ENCODE data around the gene ZNF668. TPM values are rescaled to one million over a fixed set of nuclear protein-coding genes. Genes with fewer than 3 reads are reported as not detected.
A peak's percentile ranks its signal among the peaks of the same experiment; 100 is the strongest.

The ZNF668 gene
- total RNA-seq (10 to 100 TPM; 17.2 to 20.2 TPM), polyA plus RNA-seq (ENCODE audit: insufficient read depth, low read depth, low replicate concordance) (10.1 TPM)
- long read RNA-seq, donor 1, partial matches to known transcripts, result 0 of 2 reads
- long read RNA-seq, donor 1, other reads (novel, unspliced or antisense), result 0 of 2 reads
- long read RNA-seq, donor 2, partial matches to known transcripts, result 0 of 10 reads
- long read RNA-seq, donor 2, other reads (novel, unspliced or antisense), result 6 of 10 reads

- Histone ChIP-seq H3K27ac (peak within 1 kb of the TSS; percentile 90 to 94), H3K9me3 (no peaks in the 10 kb centered on the region), H3K4me3 (peak within 1 kb of the TSS; percentile 98 to 99), H3K36me3 (ENCODE audit: low read depth, missing control alignments) (no peaks in the 10 kb centered on the region), H3K4me1 (peaks cover 16% of the 10 kb centered on the region), H3K27me3 (no peaks in the 10 kb centered on the region)
- no peak for TF ChIP-seq CTCF (IDR thresholded peaks at IDR 0.05)
- TF ChIP-seq POLR2A (IDR thresholded peaks at IDR 0.05), result no peak
- intact Hi-C loops (cut with DNase I; ENCODE audit: low total_unique reads), result no loop called here
- DNase-seq, result peak; percentile 100
- 0 to 1% methylated on average over 47 to 48 of the region's 48 CpGs for WGBS, 2 donors
Measured at GRCh38 chr16:31073970-31074813, at the start of gene ZNF668, which contains the start of gene ZNF646. Gene ZNF668 (minus strand): TSS chr16:31074240. CDS start chr16:31064459, 9,781 bp downstream. Gene ZNF646 (plus strand): TSS chr16:31074422. CDS start chr16:31076325, 1,903 bp downstream.

GRCh38 chr16:31120129-31120528 is 46.1 kb upstream of the ZNF668 start:
- Histone ChIP-seq H3K4me3 (no peak overlapping the region), H3K27me3 (no peaks in the 10 kb centered on the region), H3K36me3 (ENCODE audit: low read depth, missing control alignments) (no peaks in the 10 kb centered on the region), H3K27ac (peak overlapping the region; percentile 94 to 98), H3K9me3 (no peaks in the 10 kb centered on the region), H3K4me1 (peaks cover 25% of the 10 kb centered on the region)
- intact Hi-C loops (cut with DNase I; ENCODE audit: low total_unique reads), result no loop called here
- no peak for DNase-seq
- TF ChIP-seq CTCF (IDR thresholded peaks at IDR 0.05) (no peak), POLR2A (IDR thresholded peaks at IDR 0.05) (no peak)
- WGBS, 2 donors, result 91 to 97% methylated on average over 16 of the region's 16 CpGs

- Histone ChIP-seq H3K36me3 (ENCODE audit: low read depth, missing control alignments) (no peaks in the 10 kb centered on the region), H3K9me3 (no peaks in the 10 kb centered on the region), H3K4me3 (peak overlapping the region; percentile 78 to 86), H3K27ac (peak overlapping the region; percentile 94 to 98), H3K4me1 (peaks cover 30% of the 10 kb centered on the region), H3K27me3 (no peaks in the 10 kb centered on the region)
- WGBS, 2 donors, result 25 to 28% methylated on average over 9 of the region's 9 CpGs
- intact Hi-C loops (cut with DNase I; ENCODE audit: low total_unique reads), result no loop called here
- TF ChIP-seq POLR2A (IDR thresholded peaks at IDR 0.05) (no peak), CTCF (IDR thresholded peaks at IDR 0.05) (no peak)
- DNase-seq, result no peak
Measured at GRCh38 chr16:31118223-31119155, 44.4 kb upstream of the ZNF668 start.

GRCh38 chr16:31117384-31118222 is 43.6 kb upstream of the ZNF668 start, which contains the start of gene KAT8:
Gene KAT8 (plus strand): TSS chr16:31117664. CDS start chr16:31117682, 18 bp downstream.
- Histone ChIP-seq H3K9me3 (no peaks in the 10 kb centered on the region), H3K4me1 (peaks cover 37% of the 10 kb centered on the region), H3K27me3 (no peaks in the 10 kb centered on the region), H3K4me3 (peak within 1 kb of the TSS; percentile 78 to 86), H3K36me3 (ENCODE audit: low read depth, missing control alignments) (no peaks in the 10 kb centered on the region), H3K27ac (peak within 1 kb of the TSS; percentile 94 to 98)
- intact Hi-C loops (cut with DNase I; ENCODE audit: low total_unique reads), result no loop called here
- WGBS, 2 donors, result 0% methylated on average over 20 to 59 of the region's 68 CpGs
- DNase-seq, result peak; percentile 100
- TF ChIP-seq POLR2A (IDR thresholded peaks at IDR 0.05) (peak; percentile 3), CTCF (IDR thresholded peaks at IDR 0.05) (no peak)

All from testis (tissue), 5 donors.